Measurements from ENCODE around the gene ABCA4.

DNA sequence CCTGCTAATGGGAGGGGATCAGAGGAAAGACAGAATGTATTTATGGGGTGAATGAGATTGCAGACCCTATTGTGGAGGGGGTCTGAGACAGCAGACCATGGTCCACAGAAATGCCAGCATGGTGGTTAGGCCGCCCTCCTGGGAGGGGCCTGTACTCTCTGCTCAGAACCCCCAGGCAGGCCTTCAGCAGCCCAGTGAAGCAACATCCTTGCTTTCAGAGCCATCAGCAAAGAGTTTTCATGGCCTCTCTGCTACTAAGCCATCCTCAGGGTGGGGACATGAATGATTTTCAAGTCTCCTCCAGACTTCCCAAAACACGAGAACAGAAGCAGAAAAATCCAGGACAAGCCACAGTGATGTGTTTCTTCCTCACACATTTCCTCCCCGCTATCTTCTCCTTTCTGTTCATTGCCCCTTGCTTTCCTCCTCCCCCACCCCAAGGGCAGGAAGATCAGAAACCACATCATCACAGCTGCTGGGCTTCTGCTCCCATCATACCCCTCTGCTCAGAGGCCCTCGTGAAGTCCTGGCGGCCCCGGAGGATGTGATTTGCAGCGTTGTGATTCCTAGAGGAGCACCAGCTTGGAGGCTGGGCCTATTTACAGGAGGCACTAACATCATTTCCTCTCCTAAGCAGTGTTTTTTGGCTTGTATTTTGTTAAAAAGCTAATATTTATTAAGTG lies 48.0 kb downstream of the ABCA4 start:
- TF ChIP-seq, protein P1, sequence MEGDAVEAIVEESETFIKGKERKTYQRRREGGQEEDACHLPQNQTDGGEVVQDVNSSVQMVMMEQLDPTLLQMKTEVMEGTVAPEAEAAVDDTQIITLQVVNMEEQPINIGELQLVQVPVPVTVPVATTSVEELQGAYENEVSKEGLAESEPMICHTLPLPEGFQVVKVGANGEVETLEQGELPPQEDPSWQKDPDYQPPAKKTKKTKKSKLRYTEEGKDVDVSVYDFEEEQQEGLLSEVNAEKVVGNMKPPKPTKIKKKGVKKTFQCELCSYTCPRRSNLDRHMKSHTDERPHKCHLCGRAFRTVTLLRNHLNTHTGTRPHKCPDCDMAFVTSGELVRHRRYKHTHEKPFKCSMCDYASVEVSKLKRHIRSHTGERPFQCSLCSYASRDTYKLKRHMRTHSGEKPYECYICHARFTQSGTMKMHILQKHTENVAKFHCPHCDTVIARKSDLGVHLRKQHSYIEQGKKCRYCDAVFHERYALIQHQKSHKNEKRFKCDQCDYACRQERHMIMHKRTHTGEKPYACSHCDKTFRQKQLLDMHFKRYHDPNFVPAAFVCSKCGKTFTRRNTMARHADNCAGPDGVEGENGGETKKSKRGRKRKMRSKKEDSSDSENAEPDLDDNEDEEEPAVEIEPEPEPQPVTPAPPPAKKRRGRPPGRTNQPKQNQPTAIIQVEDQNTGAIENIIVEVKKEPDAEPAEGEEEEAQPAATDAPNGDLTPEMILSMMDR (IDR thresholded peaks at IDR 0.05): no peak
- TF ChIP-seq POLR2A (IDR thresholded peaks at IDR 0.05): no peak
